ENCODE data around the gene EPHA5.

The EPHA5 gene

GRCh38 chr4:65580551-65580950, 89.7 kb downstream of the EPHA5 start:
- H3K27me3 ChIP-seq = no peaks in the 10 kb centered on the region
- H3K4me2 ChIP-seq = no peak overlapping the region
- H3K9ac ChIP-seq = no peak overlapping the region
- H3K4me1 ChIP-seq = no peaks in the 10 kb centered on the region
- TF ChIP-seq Cebpa-rat (IDR thresholded peaks at IDR 0.05) = no peak
- H3K9me3 ChIP-seq = no peaks in the 10 kb centered on the region
- no peak overlapping the region for H3K27ac ChIP-seq
- no peaks in the 10 kb centered on the region for H4K20me1 ChIP-seq
- no peak overlapping the region for H3K4me3 ChIP-seq
- H3K36me3 ChIP-seq = no peaks in the 10 kb centered on the region

DNA sequence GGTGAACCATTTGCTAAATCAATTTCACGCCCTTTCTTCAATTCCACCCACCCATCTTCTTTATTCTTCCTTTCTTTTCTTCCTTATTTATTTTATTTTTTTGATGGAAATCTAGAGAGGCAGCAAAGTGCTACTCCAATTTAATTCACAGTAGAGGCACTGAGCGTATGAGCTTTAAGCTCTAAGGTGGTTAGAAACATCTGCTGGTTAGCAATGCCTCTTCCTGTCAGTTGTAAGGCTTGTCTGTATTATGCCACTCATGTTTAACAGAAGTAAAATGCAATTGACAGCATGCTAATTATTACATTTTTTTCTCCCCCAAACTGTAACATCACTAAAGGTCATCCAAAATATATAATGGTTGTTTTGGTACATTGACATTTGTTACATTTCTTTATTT, 103.8 kb downstream of the EPHA5 start:
- no peak overlapping the region for H3K4me3 ChIP-seq
- no peaks in the 10 kb centered on the region for H3K9me3 ChIP-seq
- H3K4me2 ChIP-seq = no peak overlapping the region
- no peak overlapping the region for H3K27ac ChIP-seq
- H4K20me1 ChIP-seq = no peaks in the 10 kb centered on the region
- no peaks in the 10 kb centered on the region for H3K27me3 ChIP-seq
- no peaks in the 10 kb centered on the region for H3K36me3 ChIP-seq
- no peak overlapping the region for H3K9ac ChIP-seq
- no peak for TF ChIP-seq Cebpa-rat (IDR thresholded peaks at IDR 0.05)
- no peaks in the 10 kb centered on the region for H3K4me1 ChIP-seq

DNA sequence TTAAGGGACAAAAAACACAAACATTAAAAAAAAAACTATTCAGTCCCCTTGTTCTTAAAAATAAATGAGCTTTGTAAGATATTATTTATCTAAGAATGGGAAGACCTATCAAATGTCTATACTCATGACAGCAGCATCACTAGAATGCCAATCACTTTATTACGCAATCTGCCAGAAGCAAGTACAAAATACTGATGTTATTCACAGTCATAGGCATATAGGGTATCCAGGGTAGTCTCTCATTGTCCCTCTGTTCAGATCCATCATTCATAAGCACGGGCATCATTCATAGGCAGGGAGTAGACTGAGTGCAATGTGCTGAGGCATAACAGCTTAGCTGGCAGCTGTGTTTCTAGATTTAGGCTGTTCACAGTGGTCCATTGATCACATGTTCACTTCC, 109.1 kb downstream of the EPHA5 start:
- peak; percentile 73; the same call in 1 of the 2 replicates for TF ChIP-seq Cebpa-rat (IDR thresholded peaks at IDR 0.05)
- Histone ChIP-seq H3K4me1 (no peaks in the 10 kb centered on the region), H3K4me3 (no peak overlapping the region), H3K4me2 (no peak overlapping the region), H3K9ac (no peak overlapping the region), H4K20me1 (no peaks in the 10 kb centered on the region), H3K36me3 (no peaks in the 10 kb centered on the region), H3K27me3 (no peaks in the 10 kb centered on the region), H3K9me3 (no peaks in the 10 kb centered on the region), H3K27ac (no peak overlapping the region)

DNA sequence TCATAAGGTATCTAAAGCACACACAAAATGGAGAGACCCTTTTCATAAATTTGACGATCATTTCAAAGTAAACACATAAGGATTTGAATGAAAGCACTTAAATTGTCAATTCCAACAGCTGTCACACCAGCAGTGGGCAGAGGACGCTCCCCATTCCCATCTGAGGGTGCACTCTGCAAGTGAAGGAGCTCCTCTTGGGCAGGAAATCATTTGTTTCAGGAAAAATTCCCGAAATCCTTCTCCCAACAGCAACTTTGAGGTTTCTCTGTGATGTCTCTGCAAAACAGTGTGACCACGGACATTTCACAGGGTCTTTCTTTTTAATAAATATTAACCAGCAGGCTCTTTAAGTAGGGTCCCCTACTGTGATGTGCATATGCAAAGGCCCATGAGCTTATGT, 111.0 kb downstream of the EPHA5 start:
- no peaks in the 10 kb centered on the region for H3K4me1 ChIP-seq
- no peak overlapping the region for H3K9ac ChIP-seq
- no peaks in the 10 kb centered on the region for H3K9me3 ChIP-seq
- H3K27ac ChIP-seq = no peak overlapping the region
- no peak overlapping the region for H3K4me2 ChIP-seq
- no peaks in the 10 kb centered on the region for H4K20me1 ChIP-seq
- no peaks in the 10 kb centered on the region for H3K36me3 ChIP-seq
- no peaks in the 10 kb centered on the region for H3K27me3 ChIP-seq
- no peak overlapping the region for H3K4me3 ChIP-seq
- TF ChIP-seq Cebpa-rat (IDR thresholded peaks at IDR 0.05) = no peak

GRCh38 chr4:65552057-65552456, 118.2 kb downstream of the EPHA5 start:
- Histone ChIP-seq H3K9me3 (no peaks in the 10 kb centered on the region), H3K4me3 (no peak overlapping the region), H3K27ac (no peak overlapping the region), H3K9ac (no peak overlapping the region), H3K4me1 (no peaks in the 10 kb centered on the region), H3K27me3 (no peaks in the 10 kb centered on the region), H4K20me1 (no peaks in the 10 kb centered on the region), H3K4me2 (no peak overlapping the region), H3K36me3 (no peaks in the 10 kb centered on the region)
- no peak for TF ChIP-seq Cebpa-rat (IDR thresholded peaks at IDR 0.05)

DNA sequence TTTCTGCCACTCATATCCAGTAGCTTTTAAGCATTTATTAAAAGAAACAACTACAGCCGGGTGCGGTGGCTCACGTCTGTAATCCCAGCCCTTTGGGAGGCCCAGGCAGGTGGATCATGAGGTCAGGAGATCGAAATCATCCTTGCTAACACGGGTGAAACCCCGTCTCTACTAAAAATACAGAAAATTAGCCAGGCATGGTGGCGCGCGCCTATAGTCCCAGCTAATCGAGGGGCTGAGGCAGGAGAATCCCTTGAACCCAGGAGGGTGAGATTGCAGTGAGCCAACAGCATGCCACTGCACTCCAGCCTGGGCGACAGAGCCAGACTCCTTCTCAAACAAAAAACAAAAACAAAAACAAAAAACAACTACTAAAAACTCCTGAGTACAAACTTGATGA, 119.8 kb downstream of the EPHA5 start:
- Histone ChIP-seq H3K4me2 (no peak overlapping the region), H4K20me1 (no peaks in the 10 kb centered on the region), H3K9ac (no peak overlapping the region), H3K36me3 (no peaks in the 10 kb centered on the region), H3K4me3 (no peak overlapping the region), H3K27ac (no peak overlapping the region), H3K4me1 (no peaks in the 10 kb centered on the region), H3K27me3 (no peaks in the 10 kb centered on the region), H3K9me3 (no peaks in the 10 kb centered on the region)
- no peak for TF ChIP-seq Cebpa-rat (IDR thresholded peaks at IDR 0.05)

GRCh38 chr4:65546882-65547416, 123.3 kb downstream of the EPHA5 start:
- Histone ChIP-seq H3K4me2 (no peak overlapping the region), H3K9ac (no peak overlapping the region), H3K36me3 (no peaks in the 10 kb centered on the region), H3K4me1 (no peaks in the 10 kb centered on the region), H3K27me3 (no peaks in the 10 kb centered on the region), H3K9me3 (no peaks in the 10 kb centered on the region; the same call in 1 of the 2 replicates), H4K20me1 (no peaks in the 10 kb centered on the region), H3K4me3 (no peak overlapping the region), H3K27ac (no peak overlapping the region)
- no peak for TF ChIP-seq Cebpa-rat (IDR thresholded peaks at IDR 0.05)

GRCh38 chr4:65538571-65538970, 131.7 kb downstream of the EPHA5 start:
- no peak overlapping the region for H3K9ac ChIP-seq
- no peaks in the 10 kb centered on the region for H3K36me3 ChIP-seq
- no peak overlapping the region for H3K27ac ChIP-seq
- no peaks in the 10 kb centered on the region for H4K20me1 ChIP-seq
- no peak overlapping the region for H3K4me2 ChIP-seq
- H3K27me3 ChIP-seq = no peaks in the 10 kb centered on the region
- H3K9me3 ChIP-seq = no peaks in the 10 kb centered on the region; the same call in 1 of the 2 replicates
- H3K4me1 ChIP-seq = no peaks in the 10 kb centered on the region
- no peak for TF ChIP-seq Cebpa-rat (IDR thresholded peaks at IDR 0.05)
- no peak overlapping the region for H3K4me3 ChIP-seq

GRCh38 chr4:65535113-65535512, 135.2 kb downstream of the EPHA5 start:
- no peaks in the 10 kb centered on the region for H3K36me3 ChIP-seq
- no peaks in the 10 kb centered on the region for H3K9me3 ChIP-seq
- no peaks in the 10 kb centered on the region for H3K27me3 ChIP-seq
- no peaks in the 10 kb centered on the region for H3K4me1 ChIP-seq
- no peak overlapping the region for H3K4me3 ChIP-seq
- H3K4me2 ChIP-seq = no peak overlapping the region
- no peaks in the 10 kb centered on the region for H4K20me1 ChIP-seq
- no peak for TF ChIP-seq Cebpa-rat (IDR thresholded peaks at IDR 0.05)
- H3K27ac ChIP-seq = no peak overlapping the region
- H3K9ac ChIP-seq = no peak overlapping the region

DNA sequence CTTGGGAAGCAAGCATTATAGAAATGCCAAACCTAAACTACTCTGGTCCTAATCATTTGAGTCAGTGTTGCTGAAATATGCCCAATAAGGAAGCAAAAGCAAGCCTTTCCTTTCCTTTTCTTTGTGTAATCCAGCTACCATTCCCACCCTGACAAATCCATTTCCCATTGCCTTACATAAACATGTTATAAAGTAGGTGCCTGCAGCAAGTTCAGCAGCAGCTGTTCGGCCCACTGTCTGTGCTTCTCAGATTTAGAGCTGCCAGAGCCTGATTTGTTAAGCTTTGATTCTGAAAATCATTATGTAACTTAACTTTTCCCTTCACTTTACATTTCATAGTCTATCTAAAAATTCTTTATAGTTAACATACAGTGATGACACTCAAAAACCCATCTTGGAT, 148.6 kb downstream of the EPHA5 start:
- Histone ChIP-seq H3K9ac (no peak overlapping the region), H3K4me2 (no peak overlapping the region), H4K20me1 (no peaks in the 10 kb centered on the region), H3K27me3 (no peaks in the 10 kb centered on the region), H3K36me3 (no peaks in the 10 kb centered on the region), H3K4me1 (no peaks in the 10 kb centered on the region), H3K4me3 (no peak overlapping the region), H3K9me3 (no peaks in the 10 kb centered on the region), H3K27ac (no peak overlapping the region)
- no peak for TF ChIP-seq Cebpa-rat (IDR thresholded peaks at IDR 0.05)

DNA sequence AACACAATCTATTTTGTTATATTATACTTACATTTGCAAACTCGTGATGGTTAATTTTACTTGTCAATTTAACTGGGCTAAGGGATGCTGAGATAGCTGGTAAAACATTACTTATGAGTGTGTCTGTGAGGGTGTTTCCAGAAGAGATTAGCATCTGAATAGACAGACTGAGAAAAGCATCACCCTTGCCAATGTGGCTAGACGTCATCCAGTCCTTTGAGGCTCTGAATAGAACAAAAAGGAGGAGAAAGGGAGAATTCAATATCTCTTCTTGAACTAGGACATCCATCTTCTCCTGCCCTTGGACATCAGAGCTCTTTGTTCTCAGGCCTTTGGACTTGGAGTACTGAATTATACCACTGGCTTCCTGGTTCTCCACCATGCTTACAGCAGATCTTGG, 154.6 kb downstream of the EPHA5 start:
- Histone ChIP-seq H3K9me3 (no peaks in the 10 kb centered on the region), H3K4me3 (no peak overlapping the region), H3K36me3 (no peaks in the 10 kb centered on the region), H3K4me1 (no peaks in the 10 kb centered on the region), H3K4me2 (no peak overlapping the region), H4K20me1 (no peaks in the 10 kb centered on the region), H3K9ac (no peak overlapping the region), H3K27me3 (no peaks in the 10 kb centered on the region), H3K27ac (no peak overlapping the region)
- no peak for TF ChIP-seq Cebpa-rat (IDR thresholded peaks at IDR 0.05)

Data from BLaER1 (cell line).